ENCODE data around the gene VRK3.
"Not testable (repeated sequence)": the region's sequence is repeated elsewhere in the genome, so short reads cannot be mapped to it uniquely, and the experiment has no call there.

The VRK3 gene, protein sequence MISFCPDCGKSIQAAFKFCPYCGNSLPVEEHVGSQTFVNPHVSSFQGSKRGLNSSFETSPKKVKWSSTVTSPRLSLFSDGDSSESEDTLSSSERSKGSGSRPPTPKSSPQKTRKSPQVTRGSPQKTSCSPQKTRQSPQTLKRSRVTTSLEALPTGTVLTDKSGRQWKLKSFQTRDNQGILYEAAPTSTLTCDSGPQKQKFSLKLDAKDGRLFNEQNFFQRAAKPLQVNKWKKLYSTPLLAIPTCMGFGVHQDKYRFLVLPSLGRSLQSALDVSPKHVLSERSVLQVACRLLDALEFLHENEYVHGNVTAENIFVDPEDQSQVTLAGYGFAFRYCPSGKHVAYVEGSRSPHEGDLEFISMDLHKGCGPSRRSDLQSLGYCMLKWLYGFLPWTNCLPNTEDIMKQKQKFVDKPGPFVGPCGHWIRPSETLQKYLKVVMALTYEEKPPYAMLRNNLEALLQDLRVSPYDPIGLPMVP

DNA sequence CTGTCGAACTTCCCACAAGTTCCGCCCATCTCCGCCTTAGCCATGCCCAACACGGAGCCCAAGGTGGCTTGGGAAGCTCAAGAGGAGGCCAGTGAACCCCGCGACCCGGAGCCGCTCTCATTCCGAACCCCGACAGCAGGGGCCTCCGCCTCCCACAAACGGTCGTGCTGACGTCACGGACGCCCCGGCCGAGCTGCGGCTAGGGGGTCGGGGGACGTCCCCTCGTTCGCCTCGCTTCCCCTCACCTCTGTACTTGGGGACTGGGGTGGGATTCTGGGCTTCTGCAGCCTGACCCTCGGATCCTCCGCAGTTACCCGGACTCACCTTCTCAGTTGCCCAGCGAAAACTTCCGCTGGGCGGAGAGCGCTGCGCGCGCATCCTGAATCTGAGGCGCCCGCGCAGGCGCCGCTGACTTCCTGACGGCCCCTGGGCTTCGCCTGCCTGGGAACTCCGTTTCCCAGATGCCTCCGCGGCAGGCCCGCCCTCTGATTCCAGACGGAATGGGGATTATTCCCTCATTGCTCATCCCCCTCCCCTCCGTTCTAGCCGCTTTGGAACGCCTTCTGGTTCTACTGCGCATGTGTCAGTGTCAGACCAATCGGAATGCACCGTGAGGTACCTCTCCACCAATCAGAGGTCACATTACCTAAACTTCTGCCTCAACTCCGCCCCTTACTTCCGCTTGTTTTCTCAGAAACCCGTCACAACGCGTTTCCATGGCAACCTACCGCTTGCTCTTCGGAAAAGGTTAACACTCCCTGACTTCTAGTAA, at the start of gene VRK3:
Gene VRK3 (minus strand): TSS at position 351 of the 772 bp plus-strand sequence. CDS start 9,210 bp downstream, outside the sequence.
- peak; percentile 100 for DNase-seq

DNA sequence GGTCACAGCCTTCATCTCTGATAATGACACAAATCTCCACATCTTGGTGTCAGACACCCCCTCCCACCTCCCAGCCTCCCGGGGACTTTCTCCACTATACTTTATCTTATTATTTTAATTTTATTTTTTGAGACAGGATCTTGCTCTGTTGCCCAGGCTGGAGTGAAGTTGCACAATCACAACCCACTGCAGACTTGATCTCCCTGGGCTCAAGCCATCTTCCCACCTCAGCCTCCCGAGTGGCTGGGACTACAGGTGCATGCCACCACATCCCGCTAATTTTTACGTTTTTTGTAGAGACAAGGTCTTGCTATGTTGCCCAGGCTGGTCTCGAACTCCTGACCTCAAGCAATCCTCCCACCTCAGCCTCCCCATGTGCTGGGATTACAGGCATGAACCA, 43.2 kb upstream of the VRK3 start:
- not testable (repeated sequence) for DNase-seq

DNA sequence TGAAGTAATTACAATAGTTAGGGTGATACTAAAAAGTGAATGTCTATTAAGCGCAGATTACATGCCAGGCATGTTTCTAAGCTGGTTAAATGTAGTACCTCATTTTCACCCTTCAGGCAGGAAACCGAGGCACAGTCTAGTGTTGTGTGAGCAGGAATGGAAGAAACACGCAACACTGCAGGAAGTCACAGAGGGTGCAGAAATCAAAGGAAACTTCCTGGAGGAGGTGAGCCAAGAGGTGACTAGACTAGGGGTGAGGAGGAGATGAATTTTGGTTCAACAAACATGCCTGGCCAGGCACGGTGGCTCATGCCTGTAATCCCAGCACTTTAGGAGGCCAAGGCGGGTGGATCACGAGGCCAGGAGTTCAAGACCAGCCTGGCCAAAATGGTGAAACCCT, 42.4 kb upstream of the VRK3 start:
- no peak for DNase-seq

DNA sequence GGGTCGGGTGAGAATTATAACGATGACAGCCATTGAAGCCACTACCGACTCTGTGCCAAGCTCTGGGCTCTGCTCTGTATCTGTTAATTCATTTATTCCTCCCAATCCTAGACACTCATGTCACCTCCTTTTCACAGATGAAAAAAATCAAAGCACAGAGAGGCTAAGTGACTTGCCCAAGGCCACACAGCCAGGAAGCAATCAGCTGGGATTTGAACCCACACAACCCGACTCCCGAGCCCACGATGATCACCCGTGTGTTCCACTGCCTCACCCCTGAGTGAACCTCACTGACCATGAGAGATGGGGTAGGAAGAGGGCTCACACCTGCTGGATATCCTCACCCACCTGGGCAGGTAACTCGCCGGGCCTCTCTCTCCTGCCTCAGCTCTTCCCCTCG, 40.8 kb upstream of the VRK3 start:
- DNase-seq, result no peak

DNA sequence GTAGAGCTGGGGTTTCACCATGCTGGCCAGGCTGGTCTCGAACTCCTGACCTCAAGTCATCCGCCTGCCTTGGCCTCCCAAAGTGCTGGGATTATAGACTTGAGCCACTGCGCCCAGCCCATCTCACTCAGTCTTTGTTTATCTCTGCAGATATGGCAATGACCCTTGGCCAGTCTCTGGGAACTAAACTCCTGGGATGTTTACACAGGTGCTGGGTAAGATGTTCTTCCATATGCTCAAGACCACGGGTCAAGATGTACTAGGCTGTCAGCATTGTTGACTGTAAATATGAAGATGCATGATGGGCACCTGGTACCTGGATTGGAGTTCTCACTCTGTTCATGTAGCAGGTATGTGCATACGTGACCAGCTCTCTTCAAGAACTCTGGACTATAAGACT, 36.5 kb upstream of the VRK3 start:
- no peak for DNase-seq

DNA sequence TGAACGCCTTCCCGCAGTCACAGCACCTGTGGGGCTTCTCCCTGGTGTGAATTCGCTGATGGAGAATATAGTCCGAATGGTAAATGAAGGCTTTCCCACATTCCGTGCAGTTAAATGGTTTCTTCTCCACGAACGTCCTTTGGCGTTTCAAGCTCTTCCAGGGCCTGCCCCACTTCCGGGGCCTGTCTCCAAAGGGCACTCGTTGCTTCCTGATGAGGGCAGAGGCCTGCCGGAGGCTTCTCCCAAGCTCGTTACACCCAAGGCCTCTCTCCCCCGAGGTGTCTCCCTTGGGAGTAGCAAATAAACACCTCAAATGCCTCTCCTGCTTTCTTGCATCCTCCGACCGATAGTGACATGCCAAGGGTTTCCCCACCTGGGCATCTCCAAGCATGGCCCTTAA, 34.9 kb upstream of the VRK3 start:
- no peak for DNase-seq

DNA sequence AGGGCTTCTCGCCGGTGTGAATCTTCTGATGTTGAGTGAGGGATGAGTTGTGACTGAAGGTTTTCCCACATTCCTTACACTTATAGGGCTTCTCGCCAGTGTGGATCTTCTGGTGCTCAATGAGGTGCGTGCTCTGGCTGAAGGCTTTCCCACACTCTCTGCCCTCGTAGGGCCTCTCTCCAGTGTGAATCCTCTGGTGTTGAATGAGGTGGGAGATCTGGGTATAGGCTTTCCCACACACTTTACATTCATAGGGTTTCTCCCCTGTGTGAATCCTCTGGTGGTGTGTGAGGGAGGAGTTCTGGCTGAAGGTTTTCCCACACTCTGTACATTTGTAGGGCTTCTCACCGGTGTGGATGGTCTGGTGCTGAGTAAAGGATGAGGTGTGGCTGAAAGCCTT, 33.9 kb upstream of the VRK3 start:
- no peak for DNase-seq

DNA sequence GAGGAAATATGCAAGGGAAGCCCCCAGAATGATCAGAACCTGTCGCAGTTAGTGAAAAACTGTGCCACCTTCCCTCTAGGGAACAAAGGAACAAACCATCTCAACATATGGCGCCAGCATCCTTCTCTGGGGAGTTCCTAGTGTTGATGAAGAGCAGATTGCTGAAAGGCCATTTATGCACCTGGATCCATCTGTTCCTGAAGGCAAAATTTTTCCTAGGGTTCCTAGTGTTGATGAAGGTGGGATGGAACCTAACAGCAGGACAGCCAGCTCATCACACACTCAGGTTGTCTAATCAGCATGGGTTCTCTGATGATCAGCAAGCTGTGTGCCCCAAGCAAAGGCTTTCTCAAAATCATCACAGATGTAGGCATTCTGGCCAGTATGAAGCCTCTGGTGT, 33.3 kb upstream of the VRK3 start:
- no peak for DNase-seq

DNA sequence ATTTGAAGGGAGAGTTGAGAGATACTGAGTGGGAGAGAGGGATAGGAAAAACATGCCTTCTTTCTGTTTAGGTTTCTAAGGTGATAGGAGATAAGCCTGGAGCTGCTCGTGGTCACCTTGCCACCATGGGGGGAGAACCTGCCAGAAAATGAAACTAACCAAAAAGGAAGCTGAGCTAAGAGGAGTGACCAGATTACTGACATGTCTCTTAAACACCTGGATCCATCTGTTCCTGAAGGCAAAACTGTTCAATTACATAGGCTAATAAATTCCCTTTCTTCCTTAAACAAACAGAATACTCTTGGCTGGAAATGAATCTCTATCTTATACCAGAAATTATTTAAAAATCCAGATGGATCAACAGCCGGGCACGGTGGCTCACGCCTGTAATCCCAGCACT, 27.9 kb upstream of the VRK3 start:
- no peak for DNase-seq

DNA sequence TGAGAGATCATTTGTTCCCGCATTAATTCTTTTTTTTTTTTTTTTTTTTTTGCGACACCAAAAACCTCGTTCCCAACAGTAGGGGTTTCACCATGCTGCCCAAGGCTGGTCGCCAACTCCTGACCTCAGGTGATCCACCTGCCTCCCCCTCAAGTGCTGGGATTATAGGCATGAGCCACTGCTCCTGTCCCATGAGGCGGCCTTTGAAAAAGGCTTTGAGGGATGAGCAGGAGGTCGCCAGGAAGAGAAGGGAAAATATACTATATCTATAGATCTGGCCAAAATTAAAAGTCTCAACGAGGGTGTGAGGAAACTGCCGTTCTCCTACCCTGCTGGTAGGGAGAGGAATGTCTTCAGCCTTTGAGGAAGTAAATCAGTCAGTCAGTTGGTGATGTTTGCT, 26.8 kb upstream of the VRK3 start:
- DNase-seq, result no peak

DNA sequence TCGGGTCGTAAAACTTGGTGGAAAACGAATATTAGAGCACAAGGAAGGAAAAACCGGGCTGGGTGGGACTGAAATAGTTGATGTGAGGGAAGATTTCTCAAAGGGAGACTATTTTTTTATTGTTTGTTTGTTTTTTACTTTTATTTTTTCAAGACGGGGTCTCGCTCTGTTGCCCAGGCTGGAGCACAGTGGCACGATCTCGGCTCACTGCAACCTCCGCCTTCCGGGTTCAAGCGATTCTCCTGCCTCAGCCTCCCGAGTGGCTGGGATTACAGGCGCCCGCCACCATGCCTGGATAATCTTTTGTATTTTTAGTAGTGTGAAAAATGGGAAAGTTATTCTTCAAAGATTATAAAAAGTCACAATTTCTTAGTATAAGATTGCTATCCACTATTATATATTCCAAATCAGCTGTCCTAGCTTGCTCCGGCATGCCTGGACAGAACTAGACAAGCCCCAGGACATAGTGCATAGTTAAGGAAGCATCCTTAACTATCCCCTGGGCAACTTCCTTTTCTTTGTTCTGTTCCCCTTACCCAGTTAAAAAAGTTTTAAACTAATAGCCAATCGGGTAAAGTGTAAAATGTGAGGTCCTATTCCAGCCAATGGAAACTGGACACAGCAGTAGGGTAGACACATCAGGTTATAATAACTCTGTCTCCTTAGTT, 26.2 kb upstream of the VRK3 start:
- DNase-seq, result not testable (repeated sequence)

DNA sequence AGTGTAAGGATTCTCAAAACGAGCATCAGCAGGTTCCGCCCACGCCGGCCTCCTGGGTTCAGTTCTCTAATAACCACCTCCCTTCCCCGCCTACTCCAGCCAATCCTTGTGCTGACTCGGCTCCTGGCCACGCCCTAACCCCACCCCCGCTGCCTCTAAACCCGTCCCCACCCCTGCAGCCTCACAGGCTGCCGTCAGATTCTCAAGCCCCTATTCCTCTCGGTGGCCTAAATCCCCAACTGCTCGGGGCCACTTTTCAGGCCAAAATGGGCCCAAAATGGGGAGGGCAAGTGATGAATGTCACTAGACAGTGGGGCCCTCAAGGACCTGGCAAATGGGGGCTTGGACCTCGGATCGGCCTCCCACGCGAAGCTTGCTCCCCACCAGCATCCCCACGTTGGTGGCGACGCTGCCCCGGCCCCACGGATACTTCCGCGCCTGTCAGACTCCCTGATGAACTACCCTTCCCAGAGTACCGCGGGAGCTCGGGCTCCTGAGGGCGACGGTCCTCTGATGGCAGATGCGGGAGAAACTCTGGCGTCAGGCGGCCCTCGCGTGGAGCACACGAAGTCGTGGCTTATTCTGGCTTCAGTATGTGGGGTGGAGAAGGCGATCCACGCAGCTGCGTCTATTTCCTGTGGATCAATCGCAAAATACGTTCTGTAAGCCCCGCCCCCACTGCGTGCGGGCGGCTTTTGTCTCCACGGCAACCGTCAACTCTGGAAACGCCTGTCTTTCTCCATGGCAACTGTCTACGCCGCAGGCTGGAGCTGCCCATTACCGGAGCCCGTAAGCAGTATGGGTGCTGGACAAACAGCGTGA, 25.4 kb upstream of the VRK3 start:
- DNase-seq, result peak; percentile 81

DNA sequence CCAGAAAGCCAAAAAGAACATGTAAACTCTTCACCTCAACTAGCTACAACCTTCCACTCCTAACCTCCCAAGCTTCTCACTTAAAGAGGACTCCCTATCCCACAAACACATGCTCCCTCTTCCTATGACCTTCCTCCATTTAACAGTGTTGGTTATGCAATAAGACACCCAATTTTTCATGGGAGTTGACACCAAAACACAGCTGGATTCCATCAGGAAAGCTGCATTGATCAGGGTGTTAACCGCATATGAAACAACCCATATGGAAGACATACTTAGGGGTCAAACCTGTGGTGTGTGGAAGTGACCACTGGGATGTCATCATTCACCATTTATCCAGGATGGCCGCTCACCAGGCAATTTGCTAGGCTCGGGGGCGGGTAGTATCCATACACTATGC, 22.5 kb upstream of the VRK3 start:
- DNase-seq, result no peak

DNA sequence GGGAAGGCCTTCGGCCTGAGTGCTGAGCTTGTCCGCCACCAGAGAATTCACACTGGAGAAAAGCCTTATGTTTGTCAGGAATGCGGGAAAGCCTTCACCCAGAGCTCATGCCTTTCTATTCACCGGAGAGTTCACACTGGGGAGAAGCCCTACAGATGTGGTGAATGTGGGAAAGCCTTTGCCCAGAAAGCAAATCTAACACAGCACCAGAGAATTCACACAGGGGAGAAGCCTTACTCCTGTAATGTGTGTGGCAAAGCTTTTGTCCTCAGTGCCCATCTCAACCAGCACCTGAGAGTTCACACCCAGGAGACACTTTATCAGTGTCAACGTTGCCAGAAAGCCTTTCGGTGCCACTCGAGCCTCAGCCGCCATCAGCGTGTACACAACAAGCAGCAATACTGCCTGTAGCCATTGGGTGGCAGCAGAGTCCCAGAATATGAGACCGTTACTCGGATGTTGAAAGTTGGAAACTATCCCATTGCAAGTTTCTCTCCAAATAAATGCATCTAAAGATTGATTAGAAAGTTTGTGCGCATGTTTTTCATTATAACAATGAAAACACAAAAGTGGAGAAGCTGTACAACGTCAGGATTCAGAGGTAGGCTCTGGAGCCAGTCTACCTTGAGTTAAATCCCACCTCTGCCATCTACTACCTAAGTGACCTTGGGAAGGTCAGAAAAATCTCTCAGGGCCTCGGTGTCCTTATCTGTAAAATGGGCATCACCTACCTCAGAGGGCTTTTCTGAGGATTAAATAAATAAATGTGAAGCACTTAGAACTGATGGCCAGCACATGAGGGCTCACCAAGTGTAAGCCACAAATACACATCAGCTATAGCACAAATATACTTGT, 21.7 kb upstream of the VRK3 start:
- DNase-seq, result peak; percentile 19

DNA sequence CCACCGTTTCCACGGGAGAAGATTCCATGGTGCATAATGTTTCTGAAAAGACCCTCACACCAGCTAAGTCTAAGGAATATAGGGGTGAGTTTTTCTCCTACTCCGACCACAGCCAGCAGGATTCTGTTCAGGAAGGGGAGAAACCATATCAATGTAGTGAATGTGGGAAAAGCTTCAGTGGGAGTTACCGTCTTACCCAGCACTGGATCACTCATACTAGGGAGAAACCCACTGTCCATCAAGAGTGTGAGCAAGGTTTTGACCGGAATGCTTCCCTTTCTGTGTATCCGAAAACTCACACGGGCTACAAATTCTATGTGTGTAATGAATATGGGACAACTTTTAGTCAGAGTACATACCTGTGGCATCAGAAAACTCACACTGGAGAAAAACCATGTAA, 19.8 kb upstream of the VRK3 start:
- DNase-seq, result no peak

DNA sequence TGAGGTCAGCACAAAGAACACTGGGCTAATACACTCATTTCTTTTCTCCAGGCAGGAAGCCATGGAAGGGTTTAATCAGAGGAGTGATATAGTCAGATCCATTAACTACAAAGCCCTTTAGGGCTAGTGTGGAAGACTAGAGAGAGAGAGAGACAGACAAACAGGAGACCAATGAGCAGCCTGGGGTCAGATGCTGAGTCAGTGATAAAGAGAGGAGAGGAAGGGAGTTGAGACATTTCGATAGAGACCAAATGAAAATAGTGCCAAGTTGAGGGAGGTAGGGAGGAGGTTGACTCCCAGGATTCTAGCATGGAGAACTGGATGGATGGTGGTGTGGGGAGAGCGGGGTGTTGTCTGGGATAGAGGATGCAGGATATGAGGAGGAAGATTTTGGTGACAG, 18.8 kb upstream of the VRK3 start:
- no peak for DNase-seq

DNA sequence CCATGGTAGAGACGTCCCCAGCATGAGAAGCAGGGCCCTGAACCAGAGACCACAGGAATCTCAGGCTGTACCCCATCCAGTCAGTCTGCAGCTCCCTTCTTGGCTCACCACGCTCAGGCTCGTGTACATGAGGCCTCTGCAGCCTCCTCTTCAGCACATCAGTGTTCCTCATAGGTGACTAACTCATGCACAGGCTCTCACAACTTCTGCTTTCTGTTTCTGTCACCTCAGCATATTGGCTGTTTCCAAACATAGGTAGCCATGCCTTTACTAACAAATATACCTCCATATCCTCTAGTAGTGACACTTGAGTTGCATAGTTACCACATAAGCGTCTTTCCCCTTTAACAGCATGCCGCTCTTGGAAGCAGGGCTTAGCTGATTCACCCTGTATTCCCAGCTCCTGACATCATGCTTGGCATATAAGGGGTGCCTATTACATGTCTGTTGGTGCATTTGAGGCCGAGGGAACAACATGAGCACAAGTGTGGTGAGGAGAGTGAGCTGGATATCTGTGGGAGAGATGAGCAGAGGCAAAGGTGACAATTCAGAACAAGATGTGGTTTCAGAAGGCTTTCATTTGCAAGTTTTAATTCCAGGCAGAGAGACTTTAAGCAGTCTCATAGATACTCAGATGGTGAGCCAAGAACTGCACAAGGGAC, 17.3 kb upstream of the VRK3 start:
- DNase-seq, result no peak

DNA sequence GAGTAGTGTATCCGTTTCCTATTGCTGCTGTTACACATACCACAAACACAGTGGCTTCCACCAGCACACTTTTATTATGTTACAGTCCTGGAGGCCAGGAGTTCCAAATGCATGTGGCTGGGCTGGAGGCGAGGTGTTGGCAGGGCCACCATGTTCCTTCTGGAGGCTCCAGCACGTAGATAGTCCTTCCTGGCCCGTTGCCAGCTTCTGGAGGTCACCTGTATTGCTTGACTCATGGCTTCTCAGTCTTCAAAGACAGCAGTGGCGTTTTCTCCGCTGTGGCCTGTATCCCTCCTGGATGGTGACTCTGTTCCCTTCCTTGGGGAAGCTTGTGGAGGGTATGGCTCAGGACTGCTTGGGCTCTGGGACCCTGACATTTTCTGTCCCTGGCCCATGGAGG, 15.8 kb upstream of the VRK3 start:
- no peak for DNase-seq

DNA sequence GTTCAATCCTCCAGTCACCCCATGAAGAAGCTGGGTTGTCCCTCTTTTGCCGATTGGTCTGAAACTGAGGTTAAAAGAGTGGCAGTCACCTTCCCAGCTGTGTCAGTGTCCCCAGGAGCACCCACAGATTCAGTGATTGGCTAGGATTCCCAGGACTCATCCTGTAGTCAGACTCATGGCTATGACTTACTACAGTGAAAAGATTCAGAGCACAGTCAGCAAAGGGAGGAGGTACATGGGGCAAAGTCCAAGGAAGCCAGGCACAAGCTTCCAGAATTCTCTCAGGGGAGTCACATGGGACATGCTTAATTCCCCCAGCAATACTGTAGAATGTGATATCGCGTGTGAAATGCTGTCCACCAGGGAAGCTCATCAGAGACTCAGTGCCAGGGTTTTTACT, 14.8 kb upstream of the VRK3 start:
- DNase-seq, result no peak

DNA sequence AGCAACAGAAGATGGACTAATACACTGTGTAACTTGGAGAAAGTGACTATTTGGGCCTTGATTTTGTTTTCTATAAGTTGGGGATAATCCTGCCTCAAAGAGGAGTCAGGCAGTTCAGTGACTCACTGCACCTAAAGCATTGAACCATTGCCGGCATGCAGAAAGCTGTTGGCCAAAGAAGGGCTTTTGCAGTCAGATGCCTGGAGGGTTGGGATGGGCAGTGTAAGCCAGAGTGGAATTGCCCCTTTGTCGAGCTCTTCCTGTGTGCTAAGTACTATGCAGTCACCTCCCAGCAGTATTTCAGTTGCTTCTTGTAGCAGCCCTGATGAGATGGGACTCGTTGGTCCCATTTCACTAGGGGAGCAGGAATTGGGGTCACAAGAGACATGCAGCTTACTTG, 11.7 kb upstream of the VRK3 start:
- DNase-seq, result no peak

DNA sequence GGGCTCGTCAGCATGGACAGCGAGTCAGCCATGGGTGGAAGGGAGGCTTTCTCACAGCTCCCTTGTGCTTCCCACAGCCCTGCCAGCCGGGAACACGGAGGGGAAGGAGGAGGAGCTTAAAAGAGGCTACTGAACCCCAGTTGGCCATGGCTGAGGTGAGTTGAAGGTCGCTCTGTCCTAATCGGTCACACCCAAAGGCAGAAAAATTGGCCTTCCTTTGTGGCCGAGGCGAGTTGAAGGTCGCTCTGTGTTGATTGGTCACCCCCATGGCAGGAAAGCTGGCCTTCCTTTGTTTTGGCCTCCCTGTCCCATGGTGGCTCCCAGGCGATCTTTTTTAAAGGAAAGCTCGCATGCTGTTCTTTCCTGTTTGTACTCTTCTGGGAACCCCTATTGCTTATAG, 5.8 kb upstream of the VRK3 start:
- DNase-seq, result no peak

Measured in COR-L47 (cell line).